Endothelial cell of umbilical vein (primary cell): Measurements from ENCODE around the gene THSD4.

ENCODE experiments used
- EZH2 ChIP-seq: IDR thresholded peaks from 2 replicates; pipeline ENCODE4 v1.6.1; 2012; ENCODE audit warnings: borderline replicate concordance, low read depth, mild to moderate bottlenecking, moderate library complexity, low read length, inconsistent platforms; ENCODE audit not compliant: severe bottlenecking
- FOS ChIP-seq: IDR thresholded peaks from 2 replicates; pipeline ENCODE4 v1.6.1; 2011; ENCODE audit warnings: mild to moderate bottlenecking, low read length, moderate library complexity, borderline replicate concordance; ENCODE audit not compliant: insufficient read depth
- GATA2 ChIP-seq: IDR thresholded peaks from 2 replicates; pipeline ENCODE4 v1.7.0; 2011; ENCODE audit warnings: low read depth, mild to moderate bottlenecking, moderate library complexity, mixed read lengths, low read length; ENCODE audit not compliant: insufficient read length, insufficient read depth
- JUN ChIP-seq: IDR thresholded peaks from 2 replicates; pipeline ENCODE4 v1.6.1; 2011; ENCODE audit warnings: borderline replicate concordance, low read depth; ENCODE audit not compliant: insufficient read length, insufficient read depth
- MYC ChIP-seq: IDR thresholded peaks from one replicate; pipeline ENCODE4 v1.6.1; 2011; ENCODE audit warnings: mild to moderate bottlenecking, low read depth, low read length
- POLR2A ChIP-seq: IDR thresholded peaks from 2 replicates; pipeline ENCODE4 v1.6.1; 2012; ENCODE audit warnings: low read depth, mild to moderate bottlenecking, control low read depth, low read length
- POLR2AphosphoS5 ChIP-seq: IDR thresholded peaks from 2 replicates; pipeline ENCODE4 v1.6.1; 2012; ENCODE audit warnings: low read depth, mild to moderate bottlenecking, control low read depth, low read length, moderate library complexity; ENCODE audit not compliant: insufficient read depth
- TF ChIP-seq, protein P1 (sequence below), 2 donors: IDR thresholded peaks; 1 replicate in 1 of 2; 2 replicates in 1 of 2; pipeline ENCODE4 v1.5.1; 2011; ENCODE audit warnings: low read length in 2 of 2, mild to moderate bottlenecking in 2 of 2, moderate library complexity in 2 of 2, control low read depth in 1 of 2, inconsistent platforms in 1 of 2, low read depth in 1 of 2; ENCODE audit not compliant: insufficient read depth in 1 of 2; ENCODE audit errors: extremely low read depth in 1 of 2
- TF ChIP-seq, protein P2 (sequence below): IDR thresholded peaks from 2 replicates; pipeline ENCODE4 v1.6.1; 2011; ENCODE audit not compliant: insufficient read depth, insufficient read length

DNA sequence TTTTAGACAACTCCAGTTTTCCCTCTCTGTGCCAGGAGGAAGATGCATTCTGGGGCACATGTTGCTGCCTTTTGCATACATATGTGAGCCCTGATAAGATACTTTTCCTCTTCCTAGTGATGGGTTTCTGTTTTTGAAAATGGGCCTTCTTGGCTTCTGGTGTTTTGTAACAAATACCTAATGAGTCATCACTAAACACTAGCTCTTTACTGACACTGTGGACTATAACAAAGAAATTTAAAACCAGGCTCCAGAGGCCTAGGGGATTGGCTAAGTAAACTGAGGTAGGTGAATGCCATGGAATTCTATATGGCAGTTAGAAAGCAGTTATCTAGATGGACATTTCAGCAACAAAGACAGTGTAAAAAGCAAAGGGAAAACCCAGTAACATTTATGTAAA is 601.7 kb downstream of the THSD4 start:
- TF ChIP-seq JUN (no peak), POLR2AphosphoS5 (no peak), EZH2 (no peak), POLR2A (no peak), GATA2 (no peak), MYC (no peak), FOS (peak; percentile 54)
- TF ChIP-seq, protein P1, sequence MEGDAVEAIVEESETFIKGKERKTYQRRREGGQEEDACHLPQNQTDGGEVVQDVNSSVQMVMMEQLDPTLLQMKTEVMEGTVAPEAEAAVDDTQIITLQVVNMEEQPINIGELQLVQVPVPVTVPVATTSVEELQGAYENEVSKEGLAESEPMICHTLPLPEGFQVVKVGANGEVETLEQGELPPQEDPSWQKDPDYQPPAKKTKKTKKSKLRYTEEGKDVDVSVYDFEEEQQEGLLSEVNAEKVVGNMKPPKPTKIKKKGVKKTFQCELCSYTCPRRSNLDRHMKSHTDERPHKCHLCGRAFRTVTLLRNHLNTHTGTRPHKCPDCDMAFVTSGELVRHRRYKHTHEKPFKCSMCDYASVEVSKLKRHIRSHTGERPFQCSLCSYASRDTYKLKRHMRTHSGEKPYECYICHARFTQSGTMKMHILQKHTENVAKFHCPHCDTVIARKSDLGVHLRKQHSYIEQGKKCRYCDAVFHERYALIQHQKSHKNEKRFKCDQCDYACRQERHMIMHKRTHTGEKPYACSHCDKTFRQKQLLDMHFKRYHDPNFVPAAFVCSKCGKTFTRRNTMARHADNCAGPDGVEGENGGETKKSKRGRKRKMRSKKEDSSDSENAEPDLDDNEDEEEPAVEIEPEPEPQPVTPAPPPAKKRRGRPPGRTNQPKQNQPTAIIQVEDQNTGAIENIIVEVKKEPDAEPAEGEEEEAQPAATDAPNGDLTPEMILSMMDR (IDR thresholded peaks at IDR 0.05; ENCODE audit: extremely low read depth in 1 of 2, insufficient read depth in 1 of 2, low read depth in 1 of 2, low read length in 2 of 2), result no peak
- TF ChIP-seq, protein P2, sequence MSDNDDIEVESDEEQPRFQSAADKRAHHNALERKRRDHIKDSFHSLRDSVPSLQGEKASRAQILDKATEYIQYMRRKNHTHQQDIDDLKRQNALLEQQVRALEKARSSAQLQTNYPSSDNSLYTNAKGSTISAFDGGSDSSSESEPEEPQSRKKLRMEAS, result no peak
